Left lung (tissue), 10 donors: Measurements from ENCODE around the gene TBCD. TPM values are rescaled to one million over a fixed set of nuclear protein-coding genes. Genes with fewer than 3 reads are reported as not detected.

Experiments
- ATAC-seq: fragments of 200-7000 bp; cut with Tn5 transposase; one replicate; pipeline ENCODE4 v1.9.1; 2020; ENCODE audit warnings: moderate library complexity
- DNase-seq, 4 donors: peaks; one replicate each; pipeline ENCODE4 v3.0.0-alpha.2; 2013 to 2020
- H3K27ac ChIP-seq, 2 donors: fragments of 200-600 bp; sonication (generic) in 1 of 2; one replicate each; pipeline versions ENCODE4 v1.5.0 to v1.8.0; 2020 to 2021
- H3K27me3 ChIP-seq, 2 donors: fragments of 200-600 bp; sonication (generic) in 1 of 2; one replicate each; pipeline versions ENCODE4 v1.5.0 to v1.8.0; 2020 to 2021
- H3K36me3 ChIP-seq, 2 donors: fragments of 200-600 bp; sonication (generic) in 1 of 2; one replicate each; pipeline versions ENCODE4 v1.5.0 to v1.8.0; 2020 to 2021
- H3K4me1 ChIP-seq, 2 donors: fragments of 200-600 bp; one replicate each; pipeline ENCODE4 v1.8.0; 2021
- H3K4me3 ChIP-seq, 2 donors: fragments of 200-600 bp; sonication (generic) in 1 of 2; one replicate each; pipeline versions ENCODE4 v1.5.0 to v1.8.0; 2020 to 2021; ENCODE audit warnings: mild to moderate bottlenecking in 1 of 2
- H3K9me3 ChIP-seq, 2 donors: fragments of 200-600 bp; sonication (generic) in 1 of 2; one replicate each; pipeline versions ENCODE4 v1.5.0 to v1.8.0; 2020 to 2021
- CTCF ChIP-seq, 2 donors: fragments of 200-600 bp; sonication (generic) in 1 of 2; IDR thresholded peaks; one replicate each; pipeline versions ENCODE4 v1.5.0 to v1.8.0; 2021; ENCODE audit warnings: antibody characterized with exemption in 2 of 2
- intact Hi-C, 2 donors: fragments of 100-400 bp; cut with DNase I; formaldehyde crosslinking; loops; one replicate each; pipeline versions ENCODE4 v1.11.2 to v1.14.2; 2022
- polyA plus RNA-seq, 6 donors: library from polyadenylated mRNA; unstranded; fragments of 120-200 nt; gene quantifications; one replicate each; pipeline ENCODE4 v1.2.1, GENCODE V29; 2013; ENCODE audit not compliant: insufficient read length in 6 of 6
- total RNA-seq, 2 donors: library from RNA; stranded (reverse); fragmentation: NEBNext Ultra II Directional; extraction: Animal tissue kit (Norgen Biotek cat#: 25700); gene quantifications; one replicate each; pipeline ENCODE4 v1.2.1, GENCODE V29; 2021
- donor health status: DM: no; HTN: yes; CAD: no.
- donor health status: DM: no; HTN: no; CAD: no.

The TBCD gene
- total and polyA plus RNA-seq, 8 donors = 87.2 to 133 (median 104) TPM

- ATAC-seq (no peak), DNase-seq (peak in 1 of 4 donors; percentile 37)
- H3K27me3 ChIP-seq = no peaks in the 10 kb centered on the region
- peaks cover 0 to 69% of the 10 kb centered on the region in 2 donors for H3K36me3 ChIP-seq
- TF ChIP-seq CTCF (IDR thresholded peaks at IDR 0.05) = no peak
- no peaks in the 10 kb centered on the region for H3K9me3 ChIP-seq
- H3K4me1 ChIP-seq = peaks cover 0 to 13% of the 10 kb centered on the region in 2 donors
- no peak overlapping the region for H3K4me3 ChIP-seq
- intact Hi-C loops = no loop called here
- H3K27ac ChIP-seq = no peak overlapping the region
These were observed 156.8 kb downstream of the TBCD start for GRCh38 chr17:82908543-82909160.

GRCh38 chr17:82909322-82909904 is 157.5 kb downstream of the TBCD start:
- Histone ChIP-seq H3K9me3 (no peaks in the 10 kb centered on the region), H3K4me3 (no peak overlapping the region), H3K27ac (no peak overlapping the region), H3K27me3 (no peaks in the 10 kb centered on the region), H3K4me1 (peaks cover 0 to 13% of the 10 kb centered on the region in 2 donors), H3K36me3 (peaks cover 0 to 67% of the 10 kb centered on the region in 2 donors)
- DNase-seq (peak in 1 of 4 donors; percentile 53), ATAC-seq (no peak)
- no peak for TF ChIP-seq CTCF (IDR thresholded peaks at IDR 0.05)
- intact Hi-C loops = no loop called here

- Histone ChIP-seq H3K4me3 (no peak overlapping the region), H3K36me3 (peaks cover 0 to 61% of the 10 kb centered on the region in 2 donors), H3K27ac (no peak overlapping the region), H3K4me1 (peaks cover 0 to 13% of the 10 kb centered on the region in 2 donors), H3K27me3 (no peaks in the 10 kb centered on the region), H3K9me3 (no peaks in the 10 kb centered on the region)
- intact Hi-C loops = loop anchor here in 1 of 2 donors (5.0 kb wide), 1 partner anchor 128 kb away; no protein-coding TSS in a partner anchor
- no peak for TF ChIP-seq CTCF (IDR thresholded peaks at IDR 0.05)
- no peak for ATAC-seq
- DNase-seq = peak in 1 of 4 donors; percentile 39
These were observed 158.2 kb downstream of the TBCD start for GRCh38 chr17:82910041-82910481.

- DNase-seq (peak in 1 of 4 donors; percentile 37), ATAC-seq (no peak)
- intact Hi-C loops = loop anchor here in 1 of 2 donors (5.0 kb wide), 1 partner anchor 128 kb away; no protein-coding TSS in a partner anchor
- Histone ChIP-seq H3K27ac (no peak overlapping the region), H3K36me3 (peaks cover 0 to 63% of the 10 kb centered on the region in 2 donors), H3K4me1 (peaks cover 0 to 13% of the 10 kb centered on the region in 2 donors), H3K9me3 (no peaks in the 10 kb centered on the region), H3K27me3 (no peaks in the 10 kb centered on the region), H3K4me3 (no peak overlapping the region)
- no peak for TF ChIP-seq CTCF (IDR thresholded peaks at IDR 0.05)
These were observed 158.9 kb downstream of the TBCD start for GRCh38 chr17:82910770-82911169.

- no peak for TF ChIP-seq CTCF (IDR thresholded peaks at IDR 0.05)
- intact Hi-C loops = loop anchor here in 1 of 2 donors (5.0 kb wide), 1 partner anchor 130 kb away; no protein-coding TSS in a partner anchor
- no peak overlapping the region for H3K4me3 ChIP-seq
- peaks cover 0 to 13% of the 10 kb centered on the region in 2 donors for H3K4me1 ChIP-seq
- peaks cover 0 to 55% of the 10 kb centered on the region in 2 donors for H3K36me3 ChIP-seq
- peak; percentile 34 for ATAC-seq
- DNase-seq = peak in 1 of 4 donors; percentile 76
- H3K27ac ChIP-seq = peak overlapping the region in 1 of 2 donors; percentile 19
- no peaks in the 10 kb centered on the region for H3K9me3 ChIP-seq
- no peaks in the 10 kb centered on the region for H3K27me3 ChIP-seq
These were observed 160.0 kb downstream of the TBCD start for GRCh38 chr17:82911822-82912221.
